Iris pigment epithelial cell (primary cell): ENCODE data around the gene CCDC88C.

Experiments
- DNase-seq: peaks from one replicate; pipeline ENCODE4 v3.0.0-alpha.2; 2011; ENCODE audit warnings: low read depth

Gene CCDC88C

DNA sequence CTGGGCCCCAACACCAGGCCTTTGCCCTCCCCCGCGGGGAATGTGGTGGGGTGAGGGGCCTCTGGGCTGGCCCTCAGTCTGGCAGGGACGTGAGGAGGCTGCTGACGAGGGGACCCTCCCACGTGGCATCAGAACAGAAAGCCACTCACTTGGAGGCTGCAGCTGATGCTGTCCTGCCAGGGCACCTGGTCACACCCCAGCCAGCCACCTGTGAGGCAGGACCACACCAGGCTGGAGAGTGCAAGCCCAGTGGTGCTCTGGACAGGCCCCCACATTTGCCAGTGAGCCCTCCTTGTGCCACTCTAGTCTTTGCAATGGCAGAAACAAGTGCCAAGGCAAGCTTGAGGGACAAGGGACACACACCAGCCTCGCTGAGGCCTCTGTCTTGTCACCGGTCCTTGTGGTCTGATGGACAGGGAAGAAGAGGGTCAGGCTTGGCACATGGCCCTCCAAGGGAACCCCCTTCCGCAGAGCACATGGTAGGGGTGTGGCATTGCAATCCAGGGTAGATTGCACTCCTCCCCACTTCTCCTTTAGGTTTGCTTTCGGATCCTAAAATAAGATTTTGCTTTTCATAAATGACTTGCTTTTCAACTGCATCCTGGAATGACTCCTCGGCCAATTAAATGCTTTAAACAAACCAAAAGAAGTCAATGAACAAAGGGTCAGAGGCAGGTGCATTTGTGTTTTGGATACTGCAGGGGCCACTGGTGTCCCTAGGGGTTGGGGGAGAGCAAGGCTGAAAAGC is 53.7 kb downstream of the CCDC88C start:
- DNase-seq = no peak

DNA sequence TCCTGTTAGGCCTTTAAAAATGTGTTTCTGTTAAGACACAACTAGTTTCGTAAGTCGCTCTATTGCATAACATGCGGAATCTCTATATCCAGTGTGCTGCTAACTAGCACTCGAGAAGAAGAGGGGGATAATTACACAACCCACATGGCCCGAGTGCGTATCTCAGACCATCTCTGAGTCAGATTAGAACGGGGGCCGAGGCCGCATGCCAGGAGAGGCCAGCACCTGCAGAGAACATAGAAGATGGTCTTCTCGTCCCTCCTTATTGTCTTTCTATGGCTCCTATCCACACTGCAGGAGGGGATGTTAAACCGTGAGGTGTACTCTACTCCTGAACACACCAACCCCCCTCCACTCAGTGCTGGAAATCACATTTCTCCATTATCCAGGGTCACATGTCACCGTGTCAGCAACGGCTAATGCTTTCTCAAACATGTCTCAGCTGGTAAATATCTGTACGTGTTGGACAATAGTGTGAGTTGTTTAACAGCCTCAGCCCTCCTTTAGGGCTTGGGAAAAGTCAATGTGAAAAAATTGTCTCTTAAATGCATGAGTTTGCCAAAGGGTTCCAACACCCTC is 56.3 kb downstream of the CCDC88C start:
- DNase-seq = peak; percentile 95

DNA sequence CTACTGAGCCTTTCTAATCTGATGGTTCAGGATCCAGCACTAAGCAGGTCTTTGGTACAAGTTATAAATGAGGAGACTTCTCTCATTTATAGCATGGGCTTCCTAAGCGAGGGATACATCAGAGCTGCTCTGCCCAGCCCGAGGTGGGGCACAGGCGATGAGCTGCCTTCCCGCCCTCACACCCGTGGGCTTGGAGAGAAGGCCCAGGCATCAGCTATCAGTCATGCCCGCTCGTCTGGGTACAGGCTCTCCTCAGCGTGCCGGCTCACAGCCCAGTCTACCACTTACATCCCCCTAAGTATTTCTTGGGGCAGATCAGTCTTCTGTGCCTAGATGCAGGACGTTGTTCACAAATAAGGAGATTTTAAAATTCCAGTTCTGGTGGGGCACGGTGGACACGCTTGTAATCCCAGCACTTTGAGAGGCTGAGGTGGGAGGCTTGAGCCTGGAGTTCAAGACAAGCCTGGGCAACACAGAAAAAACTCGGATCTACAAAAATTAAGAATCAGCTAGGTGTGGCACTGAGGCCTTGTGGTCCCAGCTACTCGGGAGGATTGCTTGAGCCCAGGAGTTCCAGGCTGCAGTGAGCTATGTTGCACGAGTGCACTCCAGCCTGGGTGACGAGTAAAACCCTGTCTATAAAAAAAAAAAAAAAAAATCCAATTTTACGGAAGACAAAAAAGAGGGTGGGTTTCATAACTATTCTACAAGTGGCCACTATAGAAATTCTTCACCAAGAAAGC is 57.0 kb downstream of the CCDC88C start:
- DNase-seq = no peak

DNA sequence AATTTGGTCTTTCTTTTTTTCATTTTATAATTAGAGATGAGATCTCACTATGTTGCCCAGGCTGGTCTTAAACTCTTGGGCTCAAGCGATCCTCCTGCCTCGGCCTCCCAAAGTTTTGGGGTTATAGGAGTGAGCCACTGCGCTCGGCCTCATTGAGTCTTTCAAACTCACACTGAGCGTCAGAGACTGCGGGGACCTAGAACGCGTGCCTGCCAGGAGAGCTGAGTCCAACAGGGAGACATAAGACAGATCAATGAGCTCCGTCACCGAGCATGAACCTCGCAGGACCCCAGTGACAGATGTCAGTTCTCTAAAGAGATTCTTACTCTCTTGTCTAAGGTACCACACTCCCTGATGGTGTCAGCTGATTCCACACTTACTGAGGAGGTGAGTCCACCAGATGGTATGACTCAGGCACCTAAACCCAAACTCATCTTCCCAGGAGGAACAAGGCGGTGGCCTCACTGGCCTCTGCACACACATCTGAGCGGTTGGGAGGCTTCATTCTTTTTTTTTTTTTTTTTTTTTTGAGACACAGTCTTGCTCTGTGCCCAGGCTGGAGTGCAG is 58.9 kb downstream of the CCDC88C start:
- no peak for DNase-seq

DNA sequence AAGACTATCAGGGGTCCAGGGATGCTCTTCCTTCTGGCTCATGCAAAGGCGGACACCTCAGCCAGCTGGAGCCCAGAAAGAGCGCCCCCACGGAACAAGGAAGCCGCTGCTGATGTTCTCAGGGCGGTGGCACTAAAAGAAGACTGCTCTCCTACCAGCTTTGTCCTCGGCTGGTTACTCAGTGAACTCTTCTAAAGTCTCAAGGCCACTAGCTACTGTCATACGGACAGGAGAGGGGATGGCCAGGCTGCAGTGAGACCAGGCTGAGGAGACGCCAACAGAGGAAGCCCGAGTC is 59.6 kb downstream of the CCDC88C start:
- DNase-seq = no peak

DNA sequence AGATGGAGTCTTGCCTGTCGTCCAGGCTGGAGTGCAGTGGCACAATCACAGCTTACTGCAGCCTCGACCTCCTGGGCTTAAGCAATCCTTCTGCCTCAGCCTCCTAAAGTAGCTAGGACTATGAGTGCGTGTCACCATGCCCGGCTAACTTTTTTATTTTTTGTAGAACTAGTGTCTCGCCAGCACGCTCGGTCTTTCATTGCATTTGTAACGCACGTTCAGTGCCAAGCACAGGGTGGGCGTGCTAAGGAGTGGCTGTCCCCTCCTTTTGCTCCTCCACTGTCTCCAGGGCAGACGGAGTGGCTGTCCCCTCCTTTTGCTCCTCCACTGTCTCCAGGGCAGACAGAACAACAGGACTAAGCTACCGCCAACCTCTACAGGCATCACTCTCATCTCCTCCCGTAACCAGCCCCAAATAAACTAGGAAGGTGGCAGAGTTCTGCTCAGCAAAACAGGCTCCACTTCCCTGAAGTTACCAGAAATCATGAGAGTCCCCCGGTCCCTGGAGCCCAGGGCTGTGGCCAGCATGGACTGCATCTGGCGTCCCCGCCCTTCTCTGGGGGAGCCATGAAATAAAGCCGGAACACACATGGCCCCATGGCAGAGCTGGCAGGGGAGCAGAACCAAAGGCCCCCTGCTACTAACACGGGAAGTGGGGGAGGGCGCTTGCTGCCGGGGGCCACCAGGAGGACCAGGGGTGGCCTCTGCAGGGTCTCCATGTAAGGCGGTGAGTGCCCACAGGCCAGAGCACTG is 60.2 kb downstream of the CCDC88C start:
- no peak for DNase-seq

DNA sequence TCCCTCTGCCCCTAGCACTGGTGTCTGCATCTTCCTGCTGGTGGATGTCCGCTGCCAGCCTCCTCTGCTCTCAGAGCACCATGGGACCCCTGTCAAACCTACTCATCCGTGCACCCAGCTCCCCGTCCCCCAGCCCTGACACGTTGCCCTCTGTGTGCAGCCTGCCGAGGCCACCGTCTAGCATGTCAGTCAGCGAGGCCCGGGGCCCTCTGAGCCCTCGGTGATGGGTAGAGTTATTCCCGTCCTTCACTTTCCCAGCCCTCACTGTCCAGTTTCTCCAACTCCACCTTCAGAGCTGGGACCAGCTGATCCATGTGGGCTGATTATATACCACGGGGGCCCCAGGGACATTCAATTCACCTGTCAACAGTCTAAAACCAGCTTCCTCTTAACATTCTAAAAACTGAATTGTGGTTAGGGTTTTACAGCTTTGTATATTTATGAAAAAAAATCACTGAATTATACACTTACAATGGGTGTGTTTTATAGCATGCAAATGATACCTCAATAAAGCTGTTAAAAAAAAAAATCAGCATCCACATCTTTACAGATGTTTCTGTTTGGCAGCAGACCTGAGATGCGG is 61.3 kb downstream of the CCDC88C start:
- DNase-seq = no peak

DNA sequence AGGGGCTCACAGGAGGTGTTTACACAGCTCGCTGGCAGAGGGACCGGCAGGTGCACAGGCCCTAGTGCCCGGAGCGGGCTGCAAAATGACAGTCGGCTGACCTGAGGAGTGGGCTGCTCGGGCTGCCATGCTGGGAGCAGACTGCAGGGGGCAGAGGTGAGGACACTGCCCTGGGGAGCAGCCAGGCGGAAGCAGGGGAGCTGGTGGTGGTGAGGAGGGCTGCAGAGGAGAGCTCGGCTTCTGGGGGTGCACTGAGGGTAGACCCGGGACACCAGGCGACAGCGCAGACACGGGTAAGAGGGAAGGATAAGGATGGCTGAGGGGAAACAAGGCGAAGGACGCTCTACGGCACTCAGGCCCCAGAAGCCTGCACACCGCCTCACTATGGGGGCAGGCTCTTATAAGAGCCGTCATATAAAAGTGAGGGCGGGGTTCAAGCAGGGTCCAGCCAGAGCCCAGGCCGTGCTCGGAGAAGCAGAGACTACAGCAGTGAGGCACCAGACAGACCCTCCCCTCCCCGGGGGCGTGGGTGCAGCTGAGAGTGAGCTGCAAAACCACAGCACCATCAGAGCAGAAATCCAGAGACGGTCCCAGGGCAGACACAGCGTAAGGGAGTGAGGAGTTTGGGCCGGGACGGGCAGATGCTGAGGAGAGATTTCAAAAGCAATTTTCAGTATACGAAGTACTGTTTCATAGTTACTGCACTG is 62.5 kb downstream of the CCDC88C start:
- DNase-seq = no peak

DNA sequence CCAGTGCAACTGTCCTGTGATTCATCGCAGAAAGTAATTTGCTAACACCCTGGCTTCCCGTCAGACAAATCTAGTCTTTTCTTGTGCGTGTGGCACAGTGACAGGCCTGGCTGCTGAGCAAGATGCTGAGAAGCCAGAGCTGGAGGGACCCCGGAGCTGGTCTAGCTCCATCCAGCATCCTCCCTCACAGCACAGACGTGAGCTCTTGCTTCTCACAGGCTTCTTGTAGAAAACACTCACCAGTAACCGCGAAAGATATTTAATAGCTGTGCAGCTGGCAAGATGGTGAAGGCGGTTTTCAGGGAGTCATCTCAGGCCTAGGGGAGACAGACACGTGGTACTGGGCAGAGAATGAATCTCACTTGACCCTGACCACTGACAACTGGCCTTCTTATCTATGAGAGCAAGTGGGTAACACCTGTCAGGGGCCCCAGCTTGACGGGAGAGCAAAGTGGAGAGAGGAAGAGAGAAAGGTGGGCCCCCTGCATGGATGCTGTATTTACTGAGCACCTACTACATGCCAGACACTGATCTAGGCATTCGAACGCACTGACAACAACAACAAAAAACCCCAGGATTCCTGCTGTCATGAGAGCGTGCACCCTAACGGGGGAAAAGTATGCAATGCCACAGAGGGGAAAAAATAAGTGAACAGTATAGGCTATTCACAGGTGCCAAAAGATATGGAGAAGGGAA is 63.3 kb downstream of the CCDC88C start:
- no peak for DNase-seq

DNA sequence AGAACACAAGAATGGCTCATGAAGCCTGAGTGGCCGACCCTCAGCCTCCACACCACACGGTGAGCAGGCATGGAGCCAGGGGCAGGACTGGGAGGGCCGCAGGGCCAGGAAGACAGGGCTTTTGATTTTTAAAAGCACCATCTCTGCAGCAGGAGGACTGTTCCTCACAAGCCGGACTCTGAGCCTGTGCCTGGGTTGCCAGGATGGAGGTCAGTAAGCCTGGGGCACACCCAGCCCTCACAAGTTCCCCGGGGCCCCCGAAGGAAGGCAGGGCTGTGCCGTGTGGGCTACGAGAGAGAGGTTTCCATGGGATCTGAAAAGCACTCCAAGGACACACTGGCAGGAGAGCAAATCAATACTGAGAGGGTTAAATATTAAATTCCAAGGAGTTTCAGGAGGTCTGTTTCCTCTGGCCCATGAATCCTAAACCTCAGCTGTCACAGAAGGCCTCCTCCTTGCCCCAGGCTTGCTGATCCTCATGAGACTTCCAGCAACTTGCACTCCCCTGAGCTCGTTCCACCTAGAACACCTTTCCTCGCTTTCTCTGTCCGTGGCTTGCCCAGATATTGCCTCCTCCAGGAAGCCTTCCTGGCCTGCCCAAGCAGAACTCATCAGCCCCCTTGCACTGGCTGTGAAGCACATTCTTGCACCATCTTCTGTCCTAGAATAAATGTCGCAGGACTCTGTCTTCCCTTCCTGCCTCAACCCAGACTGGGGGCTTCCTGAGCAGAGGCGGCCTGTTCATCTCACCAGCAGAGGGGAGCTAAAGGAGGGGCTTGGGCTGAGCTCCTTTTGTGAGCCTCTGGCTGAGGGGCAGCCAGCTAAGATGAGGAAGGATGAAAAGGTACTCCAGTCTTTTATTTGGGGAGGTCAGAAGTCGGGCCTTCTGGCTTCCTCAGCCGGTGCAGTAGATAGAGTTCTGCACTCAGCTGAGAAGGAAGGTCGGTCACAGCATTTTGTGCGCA is 64.6 kb downstream of the CCDC88C start:
- no peak for DNase-seq

DNA sequence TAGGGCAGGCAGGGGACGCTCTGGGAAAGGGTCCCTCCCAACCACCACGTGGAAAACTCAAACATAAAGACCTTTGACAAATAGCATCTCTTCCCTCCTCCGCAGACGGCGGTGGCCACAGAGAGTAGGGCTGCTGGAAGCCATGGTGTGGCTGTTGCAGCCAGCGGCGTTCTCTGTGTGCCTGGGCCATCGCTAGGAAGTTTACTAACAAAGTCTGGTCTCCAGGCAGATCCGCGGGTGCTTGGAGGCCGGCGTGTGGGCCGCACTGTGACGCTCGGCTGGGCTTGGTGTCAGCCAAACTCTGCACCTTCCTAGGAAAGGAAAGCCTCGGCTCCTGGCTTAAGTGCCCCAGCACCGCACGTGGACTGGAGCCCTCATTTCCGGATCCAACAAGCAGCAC is 65.6 kb downstream of the CCDC88C start:
- DNase-seq = peak; percentile 17

DNA sequence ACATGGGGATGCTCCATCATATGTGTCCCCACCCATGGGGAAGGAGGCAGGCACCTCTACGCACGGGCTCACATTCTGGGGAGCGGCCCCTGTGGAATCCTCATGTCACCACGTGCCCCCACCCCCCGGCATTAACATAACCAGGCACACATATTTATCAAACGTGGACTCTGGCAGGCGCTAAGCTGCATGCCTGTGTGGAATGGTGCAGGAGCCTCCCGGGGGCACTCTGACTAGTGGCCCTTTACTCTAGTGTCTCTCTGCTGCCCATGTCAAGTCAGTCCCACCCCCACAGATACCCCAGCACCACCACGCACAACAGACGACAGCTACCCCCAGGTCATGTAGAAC is 66.1 kb downstream of the CCDC88C start:
- DNase-seq = no peak

DNA sequence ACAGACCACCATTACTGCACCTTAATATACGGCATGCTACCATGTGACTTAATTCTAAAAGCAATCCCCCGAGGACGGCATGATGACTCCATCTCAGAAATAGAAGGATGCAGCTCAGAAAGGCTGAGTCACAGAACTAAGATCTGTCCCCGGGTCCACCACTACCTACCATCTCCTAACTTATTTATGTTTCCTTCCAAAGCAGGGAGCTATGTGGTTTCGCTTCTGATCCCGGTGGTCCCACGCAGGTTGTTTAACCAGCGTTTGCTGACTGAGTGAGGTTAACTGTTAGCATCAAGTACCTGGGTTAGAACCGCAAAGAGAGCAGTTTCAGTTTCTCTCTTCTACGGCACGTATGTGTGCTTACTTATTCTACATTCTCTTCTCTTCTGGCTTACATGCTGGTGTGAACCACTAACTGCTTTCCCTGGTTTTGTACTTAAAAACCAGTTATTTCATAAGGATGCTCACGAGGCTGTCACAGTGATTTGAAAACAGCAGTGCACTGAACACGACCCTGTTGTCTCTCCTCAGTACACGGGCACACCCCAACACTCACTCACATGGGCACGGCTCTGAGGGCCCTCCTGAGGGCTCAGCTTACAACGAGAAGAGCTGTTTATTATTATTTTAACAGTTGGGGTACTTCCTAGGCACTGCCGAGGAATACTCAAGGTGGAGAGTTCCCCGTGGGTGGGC is 66.7 kb downstream of the CCDC88C start:
- no peak for DNase-seq

DNA sequence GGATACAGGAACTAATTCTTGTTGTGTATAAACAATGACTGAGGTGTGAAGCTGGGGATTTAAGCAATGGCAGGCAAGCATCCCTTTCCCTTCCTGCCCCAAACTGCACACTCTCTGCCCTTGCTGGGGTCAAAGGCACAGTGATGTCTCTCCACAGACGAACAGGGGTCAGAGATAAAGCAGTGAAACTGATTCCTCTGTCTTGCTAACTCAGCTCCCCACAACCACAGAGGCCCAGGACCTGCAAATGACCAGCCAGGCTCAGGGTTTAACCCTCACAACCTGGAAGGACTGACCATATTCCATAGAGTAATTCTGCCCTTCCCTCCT is 67.2 kb downstream of the CCDC88C start:
- DNase-seq = no peak

DNA sequence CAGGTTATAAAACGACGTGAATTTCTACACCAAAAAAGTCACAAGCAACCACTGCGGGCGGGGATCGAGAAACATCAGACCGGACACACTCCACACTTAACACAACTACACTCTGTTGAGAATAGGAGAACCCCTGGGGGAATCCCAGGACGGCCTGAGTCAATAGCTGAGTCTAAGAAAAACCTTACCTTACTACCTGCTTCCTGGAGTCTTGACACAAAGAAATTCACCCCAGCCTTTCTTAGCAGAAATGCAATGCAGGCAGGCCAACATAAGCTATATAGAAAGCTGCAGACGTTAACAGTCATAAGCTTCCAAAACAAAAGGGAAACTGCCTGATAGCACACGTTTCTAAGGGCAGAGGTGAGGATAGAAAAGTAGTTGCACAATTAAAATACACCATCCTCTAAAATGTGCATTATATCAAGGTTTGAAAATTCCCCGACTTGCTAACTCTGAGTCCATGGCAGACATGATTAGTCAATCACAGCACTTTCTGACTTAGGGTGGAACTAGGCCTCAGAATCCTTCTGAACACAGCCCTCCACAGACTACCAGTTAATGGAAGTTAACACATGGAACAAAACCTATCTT is 68.0 kb downstream of the CCDC88C start:
- no peak for DNase-seq

DNA sequence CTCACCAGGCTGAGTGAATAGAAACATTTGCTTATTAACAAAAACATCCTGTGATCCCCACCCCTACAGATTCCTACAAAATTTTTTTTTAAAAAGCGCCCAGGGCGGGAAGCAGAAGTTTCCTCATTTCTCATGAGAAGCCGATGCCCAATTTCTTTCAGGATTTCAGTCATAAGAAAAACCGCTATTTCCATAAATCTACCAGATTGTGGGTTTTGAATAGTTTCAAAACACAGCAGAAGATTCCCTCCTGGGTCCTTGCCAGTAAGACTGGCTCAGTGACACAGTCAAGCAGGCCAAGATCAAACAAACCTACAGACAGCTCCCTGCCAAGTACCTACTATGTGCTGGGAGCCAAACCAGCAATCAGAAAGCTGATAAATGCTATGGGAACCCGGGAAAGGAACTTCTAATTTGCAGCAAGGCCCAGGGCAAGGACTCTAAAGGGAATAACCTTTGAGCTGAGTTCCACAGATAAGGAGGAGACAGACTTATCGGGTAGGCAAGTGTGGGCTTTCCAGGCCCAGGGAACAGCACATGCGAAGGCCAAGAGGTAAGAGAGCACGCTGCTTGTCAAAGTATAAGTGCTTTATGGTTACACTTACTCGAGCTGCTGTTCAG is 68.7 kb downstream of the CCDC88C start:
- DNase-seq = no peak

DNA sequence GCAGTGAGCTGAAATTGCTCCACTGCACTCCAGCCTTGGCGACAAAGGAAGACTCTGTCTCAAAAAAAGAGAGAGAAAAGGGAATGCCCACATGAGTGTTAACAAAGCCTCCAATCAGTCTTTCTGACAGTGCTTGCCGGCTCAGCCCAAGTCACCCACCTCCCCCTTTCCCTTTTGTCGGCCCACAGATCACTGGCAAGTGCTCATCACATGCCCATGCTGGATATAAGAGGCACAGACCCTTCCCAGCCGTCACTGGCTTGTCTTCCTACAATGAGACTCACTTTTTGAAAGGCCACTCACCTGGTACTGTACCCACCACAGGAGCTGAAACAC is 70.8 kb downstream of the CCDC88C start:
- DNase-seq = no peak

DNA sequence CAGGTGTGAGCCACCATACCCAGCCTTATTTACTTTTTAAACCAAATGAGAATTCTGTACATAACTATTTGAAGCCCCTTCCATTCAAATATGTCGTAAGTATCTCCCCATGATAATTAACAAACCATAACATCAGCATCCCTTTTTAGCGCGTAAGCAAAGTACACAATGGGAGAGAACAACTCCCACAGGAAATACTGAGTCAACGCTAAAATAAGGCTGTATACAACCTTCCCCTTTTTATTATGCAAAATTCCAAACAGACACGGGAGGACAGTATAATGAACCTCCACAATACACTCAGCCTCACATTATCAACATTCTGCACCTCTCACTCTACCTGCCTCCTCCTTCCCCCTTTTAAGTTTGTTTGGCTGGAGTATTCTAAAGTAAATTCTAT is 73.5 kb downstream of the CCDC88C start:
- DNase-seq = no peak

DNA sequence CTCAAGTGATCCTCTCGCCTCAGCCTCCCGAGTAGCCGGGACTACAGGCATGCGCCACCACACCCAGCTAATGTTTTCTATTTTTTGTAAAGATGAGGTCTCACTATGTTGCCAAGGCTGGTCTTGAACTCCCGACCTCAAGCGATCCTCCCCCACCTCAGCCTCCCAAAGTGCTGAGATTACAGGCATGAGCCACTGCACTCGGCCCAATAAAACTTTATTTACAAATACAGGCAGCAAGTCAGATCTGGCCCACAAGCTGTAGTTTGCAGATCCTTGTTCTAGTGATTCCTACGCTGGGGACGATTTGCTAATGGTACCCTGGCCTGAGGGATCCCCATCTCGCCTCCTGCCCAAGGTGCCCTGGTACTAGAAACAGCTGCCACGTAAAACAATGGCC is 74.6 kb downstream of the CCDC88C start:
- DNase-seq = no peak
